GM21526 (cell line): ENCODE measurements around the gene ATP8B3.
"Not testable (repeated sequence)": the region's sequence is repeated elsewhere in the genome, so short reads cannot be mapped to it uniquely, and the experiment has no call there.

Experiments
- ATAC-seq: cut with Tn5 transposase; IDR thresholded peaks from one replicate; pipeline ENCODE4 v1.9.1; 2021; ENCODE audit warnings: moderate library complexity; ENCODE audit not compliant: unreplicated experiment, low FRiP score

The ATP8B3 gene

DNA sequence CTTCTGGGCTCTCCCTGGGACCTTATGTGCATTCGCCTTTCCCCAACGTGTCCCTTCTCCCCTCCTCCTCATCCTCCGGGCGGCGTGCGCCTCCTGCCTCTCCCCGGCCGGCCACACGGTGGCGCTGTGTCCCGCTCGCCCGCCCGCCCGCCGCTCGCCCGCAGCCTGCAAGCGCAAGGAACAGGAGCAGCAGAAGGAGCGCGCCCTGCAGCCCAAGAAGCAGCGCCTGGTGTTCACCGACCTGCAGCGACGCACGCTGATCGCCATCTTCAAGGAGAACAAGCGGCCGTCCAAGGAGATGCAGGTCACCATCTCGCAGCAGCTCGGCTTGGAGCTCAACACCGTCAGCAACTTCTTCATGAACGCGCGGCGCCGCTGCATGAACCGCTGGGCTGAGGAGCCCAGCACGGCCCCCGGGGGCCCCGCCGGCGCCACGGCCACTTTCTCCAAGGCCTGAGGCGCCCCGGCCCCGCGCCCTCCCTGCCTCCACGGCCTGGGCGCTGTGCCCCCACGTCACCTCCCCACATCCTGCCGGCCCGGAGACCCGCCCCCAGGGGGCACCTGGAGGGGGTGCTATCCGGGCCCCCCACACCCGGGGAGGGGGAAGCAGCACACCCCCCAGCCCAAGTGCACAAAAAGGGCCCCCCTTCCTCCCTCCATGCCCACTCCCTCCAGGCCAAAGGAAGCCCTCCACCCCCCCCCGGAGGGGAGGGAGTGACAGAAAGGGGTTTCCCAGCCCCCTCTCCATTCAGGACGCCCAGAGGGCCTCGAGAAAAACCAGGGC is 36.9 kb downstream of the ATP8B3 start:
- no peak for ATAC-seq

DNA sequence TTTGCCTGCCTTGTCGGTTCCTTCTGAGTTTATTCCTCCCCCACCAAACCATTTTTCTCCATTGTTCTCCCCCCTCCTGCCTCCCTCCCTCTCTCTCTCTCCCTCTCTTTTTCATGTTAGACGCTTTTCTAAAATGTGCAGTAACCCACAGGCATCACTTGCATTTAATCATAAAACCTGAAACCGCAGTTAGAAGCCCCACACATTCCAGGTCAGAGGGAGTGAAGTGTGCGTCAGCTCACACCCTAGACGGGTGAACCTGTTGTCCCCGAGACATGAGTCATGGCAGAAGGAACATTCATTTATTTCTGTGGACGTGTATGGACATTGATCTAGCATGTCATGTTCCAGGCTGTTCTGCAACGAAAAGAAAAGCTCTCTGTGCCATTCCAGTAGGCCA is 38.9 kb downstream of the ATP8B3 start:
- no peak for ATAC-seq

DNA sequence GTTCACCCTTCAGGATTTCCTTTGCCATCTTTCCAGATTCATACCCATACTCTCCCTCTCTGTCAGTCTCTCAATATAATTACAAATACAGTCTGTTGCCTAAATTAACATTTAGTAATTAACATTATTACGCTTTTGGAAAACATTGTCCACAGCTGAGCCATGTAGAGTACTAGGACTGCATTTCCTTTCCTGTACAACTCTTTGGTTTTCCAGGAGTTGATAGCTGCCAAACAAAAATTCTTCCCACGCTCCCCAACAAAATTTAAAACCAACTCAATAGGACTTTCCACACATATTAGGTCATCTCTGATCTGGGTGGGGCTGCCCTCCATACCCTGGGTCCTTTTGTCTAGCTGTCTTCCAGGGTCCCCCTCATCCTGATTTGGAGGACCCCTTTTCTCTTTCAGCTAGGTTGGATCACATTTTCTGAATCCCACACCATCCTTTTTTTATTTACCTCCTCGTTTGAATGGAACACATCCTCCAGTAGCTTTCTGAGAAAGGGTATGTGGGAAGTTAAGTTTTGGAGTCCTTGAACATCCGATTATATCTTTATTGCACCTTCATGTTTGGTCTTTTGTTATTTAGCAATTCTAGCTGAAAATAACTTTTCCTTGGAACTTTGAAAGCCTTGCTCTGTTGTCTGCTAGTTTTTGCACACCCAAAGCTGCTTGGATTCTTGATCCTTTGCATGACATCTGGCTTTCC is 41.1 kb downstream of the ATP8B3 start:
- no peak for ATAC-seq

DNA sequence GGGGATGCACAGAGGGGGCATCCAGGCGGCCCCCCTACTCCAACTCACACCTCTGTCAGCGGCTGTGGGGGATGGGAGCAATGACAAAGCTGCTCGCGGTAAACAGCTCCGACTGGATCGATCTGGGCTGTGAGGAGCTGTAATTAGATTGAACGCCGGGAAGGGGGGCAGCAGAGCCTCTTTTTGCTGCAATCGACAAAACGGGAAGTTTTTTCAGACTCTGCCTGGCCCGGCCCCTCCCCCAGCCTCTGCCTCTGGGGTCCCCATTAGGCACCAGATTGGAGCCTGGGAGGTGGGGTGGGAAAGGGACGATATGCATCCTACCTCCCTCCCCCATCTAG is 42.5 kb downstream of the ATP8B3 start:
- ATAC-seq, result no peak

DNA sequence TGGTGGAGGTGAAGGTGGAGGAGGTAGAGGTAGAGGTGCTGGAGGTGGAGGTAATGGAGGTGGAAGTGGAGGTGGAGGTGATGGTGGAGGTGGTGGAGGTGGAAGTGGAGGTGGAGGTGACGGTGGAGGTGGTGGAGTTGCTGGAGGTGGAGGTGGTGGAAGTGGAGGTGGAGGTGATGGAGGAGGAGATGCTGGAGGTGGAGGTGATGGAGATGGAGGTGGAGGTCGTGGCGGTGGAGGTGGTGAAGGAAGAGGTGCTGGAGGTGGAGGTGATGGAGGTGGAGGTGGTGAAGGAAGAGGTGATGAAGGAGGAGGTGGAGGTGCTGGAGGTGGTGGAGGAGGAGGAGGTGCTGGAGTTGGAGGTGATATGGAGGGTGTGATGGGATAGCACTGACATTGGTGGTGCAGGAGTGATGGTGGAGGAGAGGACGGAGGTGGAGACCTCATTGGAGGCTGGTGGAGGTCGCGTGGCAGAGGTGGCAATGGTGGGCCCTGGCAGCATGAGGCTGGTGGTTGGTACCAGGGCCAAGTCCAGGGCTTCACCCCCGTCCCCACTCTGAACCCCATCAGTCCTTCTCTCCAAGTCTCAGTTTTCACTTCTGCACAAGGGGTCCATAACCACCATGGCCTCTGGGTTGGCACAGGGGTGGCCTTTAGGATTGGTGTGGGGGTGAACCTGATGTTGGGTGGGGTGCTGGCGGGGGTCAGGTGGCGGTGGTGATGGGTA is 43.0 kb downstream of the ATP8B3 start:
- no peak for ATAC-seq

DNA sequence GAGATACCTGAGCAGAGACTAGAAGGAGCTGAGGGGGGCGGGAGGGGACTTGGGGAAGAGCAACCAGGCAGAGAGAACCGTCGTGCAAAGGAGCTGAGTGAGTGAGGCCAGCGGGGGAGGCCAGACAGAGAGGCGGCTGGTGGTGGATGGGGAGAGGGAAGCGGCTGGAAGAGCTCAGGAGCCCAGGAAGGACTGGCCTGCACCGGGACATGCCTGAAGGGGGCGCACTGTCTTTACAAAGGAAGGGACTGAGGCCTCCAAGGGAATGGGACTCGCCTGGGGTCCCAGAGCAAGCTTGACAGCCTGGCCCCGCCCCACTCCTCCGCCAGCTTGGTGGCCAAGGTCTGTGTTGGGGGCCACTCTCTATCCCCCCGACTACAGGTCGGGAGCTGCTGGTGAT is 43.8 kb downstream of the ATP8B3 start:
- no peak for ATAC-seq

DNA sequence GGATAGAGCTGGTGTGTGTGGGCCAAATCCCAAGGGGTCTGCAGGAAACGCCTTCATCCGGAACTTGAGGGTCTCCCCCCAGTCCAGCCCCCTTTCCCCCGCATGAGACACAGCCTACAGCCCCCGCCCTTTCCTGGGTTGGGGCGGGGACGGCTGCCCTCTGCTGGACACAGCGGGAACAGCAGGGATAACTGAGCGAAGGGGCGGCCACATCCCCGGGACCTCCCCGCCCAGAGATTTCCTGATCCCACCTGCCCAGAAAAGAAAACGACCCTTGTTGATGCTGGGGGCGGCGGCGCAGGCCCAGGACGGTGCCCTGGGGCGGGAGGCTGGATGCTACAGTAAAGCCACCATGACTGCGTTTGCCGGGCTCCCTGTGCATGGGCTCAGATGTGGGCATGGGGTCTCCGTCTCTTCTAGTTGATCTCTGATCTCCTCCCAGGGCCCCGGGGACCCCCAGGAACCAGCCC is 44.6 kb downstream of the ATP8B3 start:
- no peak for ATAC-seq

DNA sequence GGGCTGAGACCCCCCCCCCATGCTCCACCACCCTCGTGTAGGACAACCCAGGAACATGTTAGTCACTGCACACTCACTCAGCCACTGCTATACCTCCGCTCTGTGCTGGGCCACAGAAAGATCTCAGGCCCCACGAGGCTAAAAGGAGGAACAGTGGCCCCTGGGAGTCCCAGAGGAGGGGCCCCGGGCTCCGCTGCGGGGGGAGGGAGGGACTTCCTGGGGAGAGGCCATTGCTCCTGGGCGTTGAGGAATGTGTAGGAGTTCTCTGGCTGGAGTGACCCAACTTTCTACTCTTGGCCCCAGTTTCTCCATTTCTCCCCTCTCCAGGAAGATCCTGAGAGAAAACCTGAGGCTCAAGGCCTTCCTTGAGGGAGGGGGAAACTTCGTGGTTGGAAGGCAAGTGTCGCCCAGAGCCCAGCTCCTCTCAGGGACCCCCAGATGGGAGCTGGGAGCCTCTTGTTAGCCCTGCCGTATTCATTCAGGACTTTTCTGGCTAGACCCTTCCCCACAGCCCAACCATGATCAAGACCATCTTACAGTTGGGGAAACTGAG is 45.2 kb downstream of the ATP8B3 start:
- no peak for ATAC-seq

DNA sequence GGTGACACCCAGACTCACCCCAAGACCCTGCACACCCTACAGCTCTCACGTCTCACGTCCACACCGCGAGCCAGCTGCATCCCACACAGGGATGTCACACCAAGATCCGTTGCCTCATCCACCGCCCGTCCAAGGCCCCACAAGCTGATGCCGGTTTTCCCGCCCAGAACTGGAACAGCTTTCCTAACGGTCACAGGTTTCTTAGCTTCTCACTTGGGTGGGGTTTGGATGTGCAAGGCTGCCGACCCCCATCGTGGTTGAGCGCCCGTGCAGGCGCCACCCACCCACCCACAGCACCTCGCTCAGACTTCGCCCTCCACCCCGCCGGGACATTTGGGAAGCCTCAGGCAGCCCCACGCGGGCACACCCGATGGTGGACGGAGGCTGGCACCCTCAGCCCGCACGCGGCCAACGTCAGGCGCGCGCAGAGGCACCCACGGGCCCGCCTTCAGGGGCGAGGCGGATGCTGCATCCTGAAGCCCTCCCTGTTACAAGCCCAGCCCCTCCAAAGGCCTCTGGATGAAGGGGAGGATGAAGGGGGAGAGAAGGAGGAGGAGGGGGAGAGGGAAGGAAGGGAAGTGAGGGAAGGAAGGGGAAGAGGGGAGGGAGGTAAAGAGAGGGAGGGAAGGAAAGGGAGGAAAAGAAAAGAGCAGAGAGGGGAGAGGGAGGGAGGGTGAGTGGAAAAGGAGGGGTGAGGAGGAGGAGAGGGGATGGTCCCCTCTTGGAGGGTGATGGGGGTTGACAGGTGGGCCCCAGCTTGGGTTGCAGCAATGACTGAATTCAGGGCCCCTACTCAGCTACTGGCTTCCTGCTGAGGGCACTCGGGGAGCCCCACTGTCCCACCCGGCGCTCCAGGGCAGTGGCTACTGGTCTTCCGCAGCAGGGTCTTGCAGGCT is 45.9 kb downstream of the ATP8B3 start:
- ATAC-seq, result no peak

DNA sequence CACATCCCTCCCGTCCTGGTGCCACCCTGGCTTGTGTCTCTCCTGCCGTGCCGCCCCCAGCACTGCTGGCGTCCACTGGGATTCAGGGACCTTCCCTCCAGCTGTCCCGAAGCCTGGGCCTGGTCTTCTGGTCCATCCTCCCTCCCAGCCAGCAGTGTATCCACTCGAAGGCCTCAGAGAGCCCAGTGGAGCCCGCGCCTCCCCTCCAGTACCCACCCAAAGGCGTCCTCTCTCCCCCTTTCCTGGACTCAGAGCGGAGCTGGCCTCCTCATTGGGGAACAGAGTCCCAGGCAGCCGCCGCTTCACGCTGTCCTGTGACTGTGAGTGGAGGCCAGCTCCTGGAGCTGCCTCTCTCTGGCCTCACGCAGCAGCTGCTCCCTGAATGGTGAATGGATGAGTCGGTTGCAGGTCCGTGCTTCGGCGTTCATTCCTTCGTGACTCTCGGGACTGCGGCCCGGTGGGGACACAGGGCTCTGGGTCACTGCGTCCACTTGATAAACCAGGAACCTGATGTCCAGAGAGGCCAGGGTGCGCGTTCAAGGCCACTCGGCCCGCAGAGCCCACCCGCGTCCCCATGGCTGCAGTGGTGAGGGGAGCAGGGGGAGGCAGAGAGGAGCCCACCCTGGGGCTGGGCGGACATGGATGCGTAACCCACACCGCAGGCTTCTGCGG is 46.7 kb downstream of the ATP8B3 start:
- ATAC-seq, result no peak

DNA sequence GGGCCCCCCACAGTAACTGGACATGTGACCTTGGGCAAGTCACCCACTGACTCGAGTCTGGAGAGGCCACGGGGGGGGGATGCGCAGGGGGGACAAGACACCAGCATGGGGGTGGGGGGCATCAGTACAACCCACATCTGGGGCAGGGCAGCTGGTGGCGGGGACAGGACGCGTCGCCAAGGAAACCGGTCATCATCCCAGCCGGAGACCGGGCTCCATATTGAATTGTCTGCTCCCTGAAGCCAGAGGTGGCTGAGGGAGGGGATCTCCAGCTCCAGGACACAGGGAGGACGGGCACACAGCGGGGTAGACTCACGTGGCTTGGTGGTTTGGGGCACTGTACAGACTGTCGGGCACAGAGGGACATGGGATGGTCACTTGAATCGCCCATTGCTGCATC is 47.3 kb downstream of the ATP8B3 start:
- no peak for ATAC-seq

DNA sequence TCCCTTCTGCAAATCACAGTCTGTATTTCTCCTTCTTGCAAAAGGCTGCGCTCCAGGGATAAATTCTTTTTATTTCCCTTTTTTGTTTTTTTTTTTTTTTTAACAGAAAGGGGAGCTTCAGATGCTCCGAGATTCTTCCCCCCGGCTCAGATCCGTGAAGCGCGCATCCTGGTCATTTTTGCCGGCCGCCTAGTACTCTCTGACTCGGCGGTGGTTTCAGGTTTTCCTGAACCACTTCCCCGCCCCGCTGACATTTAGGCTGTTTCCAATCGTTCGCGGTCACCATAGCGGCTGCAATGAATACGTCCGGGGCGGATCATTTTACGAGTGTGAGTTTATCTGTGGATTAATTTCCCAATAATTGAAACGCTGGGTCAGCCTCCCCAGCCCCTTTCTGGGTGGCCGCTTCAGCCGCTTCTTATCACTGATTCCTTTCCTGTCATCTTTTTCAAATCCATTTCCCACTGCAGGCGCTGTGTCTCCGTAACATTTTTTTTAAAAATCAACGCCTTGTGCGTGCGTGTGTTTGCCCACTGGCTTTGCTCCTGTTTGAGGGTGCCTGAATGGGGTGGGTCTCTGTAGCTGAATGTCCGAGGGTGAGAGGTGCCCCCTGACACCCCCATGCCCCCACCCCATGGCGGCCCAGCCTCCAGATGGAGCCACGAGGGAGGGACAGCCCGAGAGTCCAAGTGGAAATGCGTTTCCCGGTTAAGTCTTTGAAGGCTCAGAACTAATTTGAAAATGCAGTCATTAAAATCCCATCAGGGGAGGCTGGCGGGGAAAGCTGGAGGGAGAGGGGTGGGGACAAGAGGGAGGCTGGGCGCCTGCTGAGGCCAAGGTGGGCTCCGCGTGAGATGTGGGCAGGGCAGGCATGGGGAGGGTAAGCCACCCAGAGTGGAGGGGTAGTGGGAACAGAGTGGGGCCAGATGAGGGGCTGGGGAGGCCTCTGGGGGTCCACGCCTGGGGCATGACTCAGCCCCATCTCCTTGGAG is 48.1 kb downstream of the ATP8B3 start:
- ATAC-seq, result no peak

DNA sequence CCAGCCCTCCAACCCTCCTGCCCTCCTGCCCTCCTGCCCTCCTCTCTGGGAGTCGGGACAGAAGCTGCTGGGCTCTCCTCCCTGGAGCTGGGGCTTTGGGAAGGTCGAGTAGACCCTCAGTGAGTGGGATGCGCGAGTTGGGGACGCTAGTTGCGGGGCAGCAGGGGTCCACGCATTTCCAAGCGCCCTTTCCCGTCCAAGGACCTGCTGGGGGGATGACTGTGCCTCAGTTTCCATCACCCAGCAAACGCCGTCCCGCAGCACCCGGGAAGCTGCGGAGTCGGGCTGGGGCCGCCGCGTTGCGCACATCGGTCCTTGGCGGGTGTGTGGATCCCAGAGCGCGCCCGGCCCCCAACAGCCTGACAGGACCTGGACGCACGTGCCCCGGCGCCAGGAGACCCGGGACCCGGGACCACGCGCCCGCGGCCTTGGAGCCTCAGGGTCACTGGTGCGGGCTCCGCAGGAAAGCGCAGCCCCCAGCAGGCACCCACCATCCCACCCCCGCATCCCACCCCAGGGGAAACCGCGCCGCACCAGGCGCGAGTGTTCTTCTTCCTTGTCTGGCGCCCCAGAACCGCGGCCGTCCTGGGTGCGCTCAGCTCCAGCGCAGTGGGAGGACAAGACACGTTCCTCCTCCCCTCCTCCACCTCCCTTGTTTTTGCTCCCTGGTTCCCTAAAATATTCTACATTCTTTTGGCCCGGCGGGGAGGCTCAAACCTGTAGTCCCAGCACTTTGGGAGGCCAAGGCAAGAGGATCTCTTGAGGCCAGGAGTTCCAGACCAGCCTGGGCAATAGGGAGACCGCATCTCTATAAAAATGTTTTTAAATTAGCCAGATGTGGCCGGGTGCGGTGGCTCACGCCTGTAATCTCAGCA is 49.6 kb downstream of the ATP8B3 start:
- ATAC-seq, result no peak

DNA sequence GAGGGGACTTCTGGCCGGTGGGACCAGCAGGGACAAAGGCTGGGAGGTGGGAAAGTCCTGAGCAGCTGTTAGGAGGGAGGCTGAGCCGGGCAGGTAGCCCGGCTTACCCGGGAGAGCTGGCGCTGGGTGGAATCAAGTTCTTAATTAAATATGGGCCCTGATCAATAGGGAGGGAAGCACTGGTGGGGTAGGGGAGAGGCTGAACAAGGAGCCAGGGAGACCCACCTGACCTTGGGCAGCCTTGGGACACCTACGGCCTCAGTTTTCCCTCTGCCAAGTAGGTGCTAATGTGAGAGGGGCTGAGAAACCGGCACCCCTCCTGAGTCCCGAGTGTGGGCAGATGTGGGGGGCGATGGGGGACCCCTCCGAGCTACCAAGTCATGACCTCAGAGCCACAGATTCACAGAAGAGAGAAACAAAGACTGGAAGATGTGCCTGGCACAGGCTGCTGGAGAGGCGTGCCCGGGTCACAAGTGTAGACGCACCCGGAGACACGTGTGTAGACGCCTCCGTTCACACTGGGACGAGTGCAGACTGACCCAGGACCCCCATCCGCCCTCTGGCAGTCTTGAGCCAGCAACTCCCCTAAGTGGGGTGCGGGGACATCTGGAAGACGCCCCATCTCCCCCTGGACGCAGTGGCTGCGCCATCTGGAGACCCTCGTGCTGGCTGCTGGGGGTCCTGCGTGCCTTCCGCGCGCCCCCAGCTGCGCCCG is 50.4 kb downstream of the ATP8B3 start:
- no peak for ATAC-seq

DNA sequence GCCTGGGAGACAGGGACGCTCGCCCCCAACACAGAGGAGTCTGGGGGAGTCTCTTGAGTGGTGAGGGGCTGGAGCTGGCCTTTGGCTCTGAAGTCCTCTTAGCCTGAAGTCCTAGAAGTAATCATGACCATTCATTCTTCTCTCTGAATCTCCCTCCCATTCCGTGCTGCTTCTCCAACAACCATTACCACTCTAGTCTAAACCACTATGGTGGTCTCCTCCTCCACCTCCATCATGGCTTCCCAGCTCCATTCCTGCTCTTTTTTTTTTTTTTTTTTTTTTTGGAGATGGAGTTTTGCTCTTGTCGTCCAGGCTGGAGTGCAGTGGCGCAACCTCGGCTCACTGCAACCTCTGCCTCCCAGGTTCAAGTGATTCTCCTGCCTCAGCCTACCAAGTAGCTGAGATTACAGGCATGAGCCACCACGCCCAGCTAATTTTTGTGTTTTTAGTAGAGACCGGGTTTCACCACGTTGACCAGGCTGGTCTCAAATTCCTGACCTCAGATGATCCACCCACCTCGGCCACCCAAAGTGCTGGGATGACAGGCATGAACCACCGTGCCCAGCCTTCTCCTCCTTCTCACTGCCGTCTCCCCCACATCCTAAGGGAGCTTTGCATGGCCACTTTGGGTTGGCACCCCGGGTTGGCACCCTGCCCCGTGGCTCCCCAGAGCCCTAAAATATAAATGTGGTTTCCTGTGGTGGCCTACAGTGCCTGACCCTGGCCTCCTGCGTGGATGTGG is 51.1 kb downstream of the ATP8B3 start:
- ATAC-seq, result not testable (repeated sequence)

DNA sequence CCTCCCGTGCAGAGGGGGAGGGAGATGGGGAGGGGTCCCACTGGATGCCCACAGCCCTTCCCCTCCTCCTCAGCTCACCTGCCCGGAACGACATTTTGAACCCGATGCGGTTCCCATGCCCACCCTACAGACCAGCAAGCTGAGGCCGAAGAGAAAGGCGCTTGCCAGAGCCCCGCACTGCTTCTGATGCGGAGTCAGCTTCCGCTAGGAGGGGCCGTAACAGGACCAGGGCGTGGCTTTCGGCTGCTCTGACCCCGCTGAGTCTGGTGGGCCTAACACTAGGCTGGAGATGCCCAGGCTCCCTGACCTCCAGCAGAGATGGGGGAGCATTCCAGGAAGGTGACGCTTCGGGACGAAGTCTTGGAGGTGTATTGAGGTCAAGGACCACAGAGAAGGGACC is 52.1 kb downstream of the ATP8B3 start:
- no peak for ATAC-seq
